CD4-positive, alpha-beta memory T cell (primary cell): ENCODE measurements around the gene MPI. TPM values are rescaled to one million over a fixed set of nuclear protein-coding genes. Genes with fewer than 3 reads are reported as not detected.
"Not testable (repeated sequence)": the region's sequence is repeated elsewhere in the genome, so short reads cannot be mapped to it uniquely, and the experiment has no call there.

Source experiments
- CTCF ChIA-PET: fragments of 350-600 bp; sonication (Branson Sonifier 250); formaldehyde crosslinking; loops from one replicate; lab custom pipeline; 2021; ENCODE audit warnings: inconsistent platforms; ENCODE audit not compliant: partially characterized antibody; lab: Charles Lee
- POLR2A ChIA-PET: fragments of 350-600 bp; sonication (Branson Sonifier 250); formaldehyde crosslinking; loops from one replicate; lab custom pipeline; 2021; ENCODE audit not compliant: partially characterized antibody; lab: Charles Lee
- DNase-seq, 5 donors: peaks; one replicate each; pipeline versions ENCODE4 v3.0.0 to v3.0.0-alpha.2; 2020 to 2022; ENCODE audit warnings: mixed read lengths in 1 of 5
- H3K27ac ChIP-seq: one replicate; pipeline ENCODE4 v1.7.0; 2013; ENCODE audit warnings: low read depth, low read length
- H3K27me3 ChIP-seq: 2 replicates; pipeline ENCODE4 v1.7.0; 2013; ENCODE audit warnings: mild to moderate bottlenecking, low read length, moderate library complexity; ENCODE audit not compliant: insufficient read depth
- H3K36me3 ChIP-seq: 2 replicates; pipeline ENCODE4 v1.7.0; 2013; ENCODE audit warnings: mild to moderate bottlenecking, low read length, moderate library complexity; ENCODE audit not compliant: insufficient read depth
- H3K4me1 ChIP-seq: 2 replicates; pipeline ENCODE4 v1.7.0; 2013; ENCODE audit warnings: mild to moderate bottlenecking, low read length, moderate library complexity; ENCODE audit not compliant: insufficient read depth
- H3K4me3 ChIP-seq, 2 donors: one replicate each; pipeline ENCODE4 v1.7.0; 2013; ENCODE audit warnings: low read length in 2 of 2, mild to moderate bottlenecking in 1 of 2
- H3K9me3 ChIP-seq, 2 donors: one replicate each; pipeline ENCODE4 v1.7.0; 2013; ENCODE audit warnings: low read length in 2 of 2, control low read depth in 1 of 2; ENCODE audit not compliant: control insufficient read depth in 1 of 2
- H3K27ac Mint-ChIP-seq, 7 donors: one replicate each; pipeline ENCODE4 v1.8.0; 2020 to 2021; ENCODE audit warnings: mixed read lengths in 7 of 7, mild to moderate bottlenecking in 6 of 7, inconsistent platforms in 3 of 7, moderate library complexity in 3 of 7
- H3K27me3 Mint-ChIP-seq, 2 donors: one replicate each; pipeline ENCODE4 v1.8.0; 2020 to 2021; ENCODE audit warnings: mixed read lengths in 2 of 2
- H3K36me3 Mint-ChIP-seq, 2 donors: one replicate each; pipeline ENCODE4 v1.8.0; 2020 to 2021; ENCODE audit warnings: mixed read lengths in 2 of 2, inconsistent platforms in 1 of 2, mild to moderate bottlenecking in 1 of 2
- H3K4me1 Mint-ChIP-seq, 4 donors: one replicate each; pipeline ENCODE4 v1.8.0; 2020 to 2021; ENCODE audit warnings: mixed read lengths in 4 of 4, mild to moderate bottlenecking in 1 of 4
- H3K4me3 Mint-ChIP-seq, 8 donors: one replicate each; pipeline ENCODE4 v1.8.0; 2020 to 2021; ENCODE audit warnings: mixed read lengths in 8 of 8, mild to moderate bottlenecking in 7 of 8, moderate library complexity in 6 of 8, inconsistent platforms in 3 of 8
- H3K9me3 Mint-ChIP-seq, 8 donors: one replicate each; pipeline ENCODE4 v1.8.0; 2020 to 2021; ENCODE audit warnings: mixed read lengths in 8 of 8, mild to moderate bottlenecking in 5 of 8, inconsistent platforms in 3 of 8, moderate library complexity in 1 of 8
- intact Hi-C: fragments of 100-400 bp; cut with micrococcal nuclease; formaldehyde crosslinking; loops from one replicate; pipeline ENCODE4 v1.15.1; 2023
- polyA plus RNA-seq, 2 donors: library from polyadenylated mRNA; unstranded; fragments of 300-500 nt; fragmentation: Illumina TruSeq; gene quantifications; one replicate each; pipeline ENCODE4 v1.2.3, GENCODE V29; 2021
- total RNA-seq, 2 experiments: library from RNA; stranded (reverse); gene quantifications; one replicate each; pipeline ENCODE4 v1.2.3, GENCODE V29; 2021

The MPI gene
- total and polyA plus RNA-seq, 4 experiments from 2014 or later = 63.0 to 73.1 (median 68.3) TPM

DNA sequence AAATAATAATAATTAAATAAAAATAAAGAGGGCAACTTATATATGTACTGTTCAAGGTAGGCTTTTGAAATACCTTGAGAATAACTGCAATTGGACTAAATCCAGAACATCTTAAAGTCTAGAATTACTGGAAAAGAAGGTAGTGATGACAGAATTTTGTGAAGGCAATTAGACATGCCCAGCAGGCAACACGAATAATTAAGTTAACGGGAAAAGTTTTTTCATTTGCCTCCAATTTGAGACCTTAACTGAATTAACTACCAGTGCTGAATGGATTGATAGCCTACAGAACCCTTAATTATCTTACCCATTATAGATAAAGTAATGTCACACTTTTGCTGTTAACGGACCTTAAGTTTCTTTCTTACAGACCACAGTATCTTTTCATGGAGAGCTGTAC is 34.7 kb downstream of the MPI start:
- Mint-ChIP-seq H3K36me3 (peaks cover 37 to 60% of the 10 kb centered on the region in 2 donors), H3K27me3 (no peaks in the 10 kb centered on the region), H3K4me3 (no peak overlapping the region), H3K9me3 (no peaks in the 10 kb centered on the region), H3K4me1 (no peaks in the 10 kb centered on the region), H3K27ac (peak overlapping the region in 1 of 7 donors; percentile 19)
- Histone ChIP-seq H3K36me3 (peaks cover 40% of the 10 kb centered on the region), H3K4me1 (no peaks in the 10 kb centered on the region), H3K4me3 (no peak overlapping the region), H3K27ac (no peak overlapping the region), H3K9me3 (no peaks in the 10 kb centered on the region), H3K27me3 (no peaks in the 10 kb centered on the region)
- ChIA-PET POLR2A (no interaction called here), CTCF (interaction anchor here (1.5 kb wide), 1 partner anchor 23 kb away, joined by 4 read pairs; no protein-coding TSS in a partner anchor)
- no peak for DNase-seq
- intact Hi-C loops = no loop called here

- no peak overlapping the region for H3K27ac Mint-ChIP-seq
- H3K4me1 Mint-ChIP-seq = peaks cover 6 to 10% (median 9%) of the 10 kb centered on the region in 4 donors
- H3K9me3 ChIP-seq = no peaks in the 10 kb centered on the region
- H3K27me3 ChIP-seq = no peaks in the 10 kb centered on the region
- peaks cover 18% of the 10 kb centered on the region for H3K36me3 ChIP-seq
- H3K9me3 Mint-ChIP-seq = no peaks in the 10 kb centered on the region
- POLR2A ChIA-PET = no interaction called here
- no peak overlapping the region for H3K4me3 Mint-ChIP-seq
- no peak for DNase-seq
- no peaks in the 10 kb centered on the region for H3K27me3 Mint-ChIP-seq
- H3K4me1 ChIP-seq = peaks cover 7% of the 10 kb centered on the region
- CTCF ChIA-PET = no interaction called here
- H3K36me3 Mint-ChIP-seq = peaks cover 17 to 45% of the 10 kb centered on the region in 2 donors
- no peak overlapping the region for H3K4me3 ChIP-seq
- intact Hi-C loops = no loop called here
- H3K27ac ChIP-seq = no peak overlapping the region
Observed at GRCh38 chr15:74928771-74929198, 38.9 kb downstream of the MPI start.

DNA sequence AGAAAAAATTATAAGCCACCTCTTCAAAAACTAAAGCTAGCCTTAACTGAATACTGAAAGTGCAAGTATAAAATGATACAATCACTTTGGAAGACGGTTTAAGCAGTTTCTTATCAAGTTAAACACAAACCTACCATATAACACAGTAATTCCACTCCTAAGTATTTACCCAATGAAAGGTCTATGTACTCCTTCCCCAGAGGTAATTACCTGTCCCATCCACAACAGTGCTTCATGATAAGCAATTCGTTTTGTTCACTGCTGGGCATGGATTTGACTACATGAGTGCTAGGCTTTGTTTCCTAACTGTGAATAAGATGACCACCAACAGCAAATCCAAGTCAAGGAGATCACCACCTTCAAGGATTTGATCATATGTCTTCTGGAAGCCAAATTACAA is 43.7 kb downstream of the MPI start:
- ChIA-PET POLR2A (interaction anchor here (1.7 kb wide), 1 partner anchor 27 kb away, joined by 5 read pairs; the partner anchor contains the start of gene FAM219B), CTCF (interaction anchor here (1.5 to 1.8 kb wide), 3 partner anchors 16 to 146 kb away, joined by 4 to 7 read pairs (median 5); no protein-coding TSS in a partner anchor)
- peak overlapping the region in 2 of 8 donors; percentile 20 to 49 for H3K4me3 Mint-ChIP-seq
- H3K36me3 Mint-ChIP-seq = peaks cover 6 to 28% of the 10 kb centered on the region in 2 donors
- Histone ChIP-seq H3K27ac (no peak overlapping the region), H3K4me1 (peaks cover 38% of the 10 kb centered on the region), H3K36me3 (peaks cover 6% of the 10 kb centered on the region), H3K27me3 (no peaks in the 10 kb centered on the region), H3K9me3 (no peaks in the 10 kb centered on the region), H3K4me3 (no peak overlapping the region)
- H3K27ac Mint-ChIP-seq = peak overlapping the region in 4 of 7 donors; percentile 13 to 63 (median 41)
- H3K4me1 Mint-ChIP-seq = peaks cover 25 to 40% (median 27%) of the 10 kb centered on the region in 4 donors
- H3K9me3 Mint-ChIP-seq = no peaks in the 10 kb centered on the region
- no peaks in the 10 kb centered on the region for H3K27me3 Mint-ChIP-seq
- intact Hi-C loops = no loop called here
- DNase-seq = no peak

GRCh38 chr15:74935193-74935592 is 45.4 kb downstream of the MPI start:
- H3K27me3 Mint-ChIP-seq, DNase-seq, H3K9me3 ChIP-seq, H3K36me3 ChIP-seq, H3K27ac ChIP-seq, H3K4me3 ChIP-seq, H3K27me3 ChIP-seq, POLR2A ChIA-PET, H3K9me3 Mint-ChIP-seq: not testable (repeated sequence)
- peaks cover 0 to 19% of the 10 kb centered on the region in 2 donors for H3K36me3 Mint-ChIP-seq
- peak overlapping the region in 5 of 7 donors; percentile 24 to 83 (median 77) for H3K27ac Mint-ChIP-seq
- peaks cover 27 to 45% (median 29%) of the 10 kb centered on the region in 4 donors for H3K4me1 Mint-ChIP-seq
- intact Hi-C loops = loop anchor here (5.0 kb wide), 3 partner anchors 43 to 517 kb away; partner anchors contain the start of genes MPI and SIN3A
- peak overlapping the region in 7 of 8 donors; percentile 24 to 72 (median 58) for H3K4me3 Mint-ChIP-seq
- CTCF ChIA-PET = interaction anchor here (0.7 to 1.8 kb wide), 9 partner anchors 14 to 269 kb away, joined by 3 to 7 read pairs (median 3); partner anchors contain the start of gene FAM219B
- peaks cover 38% of the 10 kb centered on the region for H3K4me1 ChIP-seq

DNA sequence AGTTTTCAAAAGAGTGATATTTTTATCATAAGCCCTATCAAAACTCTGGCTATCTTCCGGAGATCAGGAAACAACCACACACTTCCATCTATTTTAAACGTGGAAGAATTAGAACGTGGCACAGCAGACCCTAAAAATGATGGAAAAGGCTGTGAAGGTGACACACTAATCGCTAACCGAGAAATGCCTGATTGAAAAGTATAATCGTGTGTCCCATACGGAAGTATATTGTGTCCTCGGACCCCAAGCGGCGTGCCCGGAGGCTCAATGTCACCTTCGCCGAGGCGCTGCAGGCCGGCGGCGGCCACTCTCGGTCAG is 47.4 kb downstream of the MPI start:
- H3K27ac ChIP-seq = peak overlapping the region; percentile 79
- H3K27me3 ChIP-seq = no peaks in the 10 kb centered on the region
- ChIA-PET CTCF (interaction anchor here (1.7 to 2.0 kb wide), 2 partner anchors 14 to 149 kb away, joined by 6 read pairs; no protein-coding TSS in a partner anchor), POLR2A (interaction anchor here (1.0 to 2.3 kb wide), 17 partner anchors 13 to 322 kb away, joined by 3 to 17 read pairs (median 5); partner anchors contain the start of genes CLK3, CYP1A1, FAM219B and PPCDC)
- H3K9me3 ChIP-seq = no peaks in the 10 kb centered on the region
- intact Hi-C loops = loop anchor here (5.0 kb wide), 3 partner anchors 45 to 515 kb away; partner anchors contain the start of genes MPI and SIN3A
- Mint-ChIP-seq H3K4me3 (peak overlapping the region; percentile 88 to 95 (median 94)), H3K9me3 (no peaks in the 10 kb centered on the region), H3K36me3 (peaks cover 0 to 11% of the 10 kb centered on the region in 2 donors), H3K27ac (peak overlapping the region; percentile 81 to 89 (median 86)), H3K27me3 (no peaks in the 10 kb centered on the region), H3K4me1 (peaks cover 23 to 45% (median 29%) of the 10 kb centered on the region in 4 donors)
- H3K36me3 ChIP-seq = no peaks in the 10 kb centered on the region
- H3K4me3 ChIP-seq = peak overlapping the region; percentile 41 to 96
- peaks cover 38% of the 10 kb centered on the region for H3K4me1 ChIP-seq
- DNase-seq = no peak

DNA sequence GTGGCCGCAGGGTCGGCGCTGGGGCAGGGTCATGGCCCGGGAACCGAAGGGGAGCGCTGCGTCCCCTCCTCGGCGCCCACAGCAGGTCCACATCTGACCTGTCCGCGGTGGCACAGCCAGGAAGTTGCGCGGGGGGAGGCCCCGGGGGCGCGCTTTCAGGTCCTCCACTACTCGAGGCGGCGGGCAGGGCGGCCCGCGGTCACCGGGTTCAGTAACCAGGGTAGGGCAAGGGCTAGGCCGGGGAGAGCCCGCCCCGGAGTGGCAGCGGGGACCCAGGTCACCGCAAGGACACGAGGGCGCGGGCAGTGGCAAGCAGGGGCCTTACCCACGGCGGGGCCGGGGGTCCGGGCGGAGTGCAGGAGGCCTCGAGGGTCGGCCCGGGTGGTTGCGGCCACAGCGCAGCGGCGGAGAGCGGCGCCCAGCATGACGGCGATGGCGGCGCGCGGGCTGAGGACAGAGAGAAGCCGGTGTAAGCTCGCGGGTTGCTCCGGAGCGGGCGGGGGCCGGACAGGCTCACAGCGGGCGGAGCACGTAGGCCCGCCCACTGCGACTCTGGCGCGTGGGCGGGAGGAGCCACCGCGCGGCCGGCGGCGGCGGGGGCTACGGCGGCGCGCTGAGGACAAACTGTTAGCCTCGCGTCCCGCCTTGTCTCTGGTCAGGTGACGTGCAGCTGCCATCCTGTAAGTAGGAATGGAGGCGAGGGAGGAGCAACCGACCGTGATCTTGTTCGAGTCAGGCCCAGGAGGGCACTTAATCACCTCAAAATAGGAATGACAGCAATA is 47.9 kb downstream of the MPI start, which contains the start of gene COX5A:
Gene COX5A (minus strand): TSS at position 484 of the 782 bp plus-strand sequence. CDS start 59 bp downstream, at position 425.
- peak; percentile 92 to 95 (median 93) for DNase-seq
- ChIA-PET POLR2A (interaction anchor here (0.9 to 2.3 kb wide), 24 partner anchors 13 to 477 kb away, joined by 3 to 17 read pairs (median 4); partner anchors contain the start of genes CLK3, CYP1A1, FAM219B and PPCDC), CTCF (interaction anchor here (0.9 to 2.0 kb wide), 5 partner anchors 13 to 150 kb away, joined by 3 to 6 read pairs (median 4); no protein-coding TSS in a partner anchor)
- Mint-ChIP-seq H3K9me3 (no peaks in the 10 kb centered on the region), H3K4me1 (peaks cover 21 to 40% (median 28%) of the 10 kb centered on the region in 4 donors), H3K27me3 (no peaks in the 10 kb centered on the region), H3K4me3 (peak within 1 kb of the TSS; percentile 88 to 95 (median 94)), H3K36me3 (peaks cover 0 to 10% of the 10 kb centered on the region in 2 donors), H3K27ac (peak within 1 kb of the TSS; percentile 88 to 96 (median 92))
- intact Hi-C loops = loop anchor here (1.0 to 5.0 kb wide), 11 partner anchors 19 to 515 kb away; partner anchors contain the start of genes CLK3, FAM219B, MPI and PPCDC
- Histone ChIP-seq H3K4me1 (peaks cover 38% of the 10 kb centered on the region), H3K36me3 (no peaks in the 10 kb centered on the region), H3K9me3 (no peaks in the 10 kb centered on the region), H3K4me3 (peak within 1 kb of the TSS; percentile 41 to 96), H3K27ac (peak within 1 kb of the TSS; percentile 79), H3K27me3 (no peaks in the 10 kb centered on the region)
